Coronary artery (tissue), 2 donors: ENCODE data around the gene PITPNM3.

ENCODE experiments used
- DNase-seq: peaks from one replicate; pipeline ENCODE4 v3.0.0-alpha.2; 2017; ENCODE audit warnings: low spot score
- H3K27ac ChIP-seq, 2 donors: fragments of 200-600 bp; sonication (generic); one replicate each; pipeline ENCODE4 v1.5.1; 2016 to 2019
- H3K4me3 ChIP-seq: fragments of 200-600 bp; sonication (generic); 2 replicates; pipeline ENCODE4 v1.5.1; 2016; ENCODE audit warnings: mild to moderate bottlenecking, moderate library complexity
- CTCF ChIP-seq: fragments of 200-600 bp; sonication (generic); IDR thresholded peaks from one replicate; pipeline ENCODE4 v1.5.1; 2019; ENCODE audit warnings: antibody characterized with exemption

The PITPNM3 gene

GRCh38 chr17:6470146-6470718 is 86.1 kb downstream of the PITPNM3 start:
- TF ChIP-seq CTCF = no peak
- no peak overlapping the region for H3K27ac ChIP-seq
- DNase-seq = no peak
- H3K4me3 ChIP-seq = no peak overlapping the region

- Histone ChIP-seq H3K27ac (no peak overlapping the region), H3K4me3 (no peak overlapping the region)
- DNase-seq = no peak
- no peak for TF ChIP-seq CTCF
These were observed 88.1 kb downstream of the PITPNM3 start for GRCh38 chr17:6468051-6468790.

GRCh38 chr17:6467567-6467966 is 88.8 kb downstream of the PITPNM3 start:
- DNase-seq = no peak
- H3K27ac ChIP-seq = no peak overlapping the region
- no peak overlapping the region for H3K4me3 ChIP-seq
- TF ChIP-seq CTCF = no peak

- Histone ChIP-seq H3K27ac (no peak overlapping the region), H3K4me3 (no peak overlapping the region)
- no peak for TF ChIP-seq CTCF
- DNase-seq = no peak
These were observed 91.0 kb downstream of the PITPNM3 start for GRCh38 chr17:6465206-6466003.

GRCh38 chr17:6464446-6465041 is 91.8 kb downstream of the PITPNM3 start:
- DNase-seq = no peak
- no peak overlapping the region for H3K4me3 ChIP-seq
- no peak for TF ChIP-seq CTCF
- no peak overlapping the region for H3K27ac ChIP-seq

GRCh38 chr17:6463616-6464445 is 92.5 kb downstream of the PITPNM3 start:
- no peak for TF ChIP-seq CTCF
- Histone ChIP-seq H3K4me3 (no peak overlapping the region), H3K27ac (no peak overlapping the region)
- DNase-seq = no peak
